ENCODE measurements around the gene DMRTC2. TPM values are rescaled to one million over a fixed set of nuclear protein-coding genes. Genes with fewer than 3 reads are reported as not detected.

Gene DMRTC2
- total RNA-seq, 2 donors from 2014 or later: 9.6 TPM; not detected in 1

DNA sequence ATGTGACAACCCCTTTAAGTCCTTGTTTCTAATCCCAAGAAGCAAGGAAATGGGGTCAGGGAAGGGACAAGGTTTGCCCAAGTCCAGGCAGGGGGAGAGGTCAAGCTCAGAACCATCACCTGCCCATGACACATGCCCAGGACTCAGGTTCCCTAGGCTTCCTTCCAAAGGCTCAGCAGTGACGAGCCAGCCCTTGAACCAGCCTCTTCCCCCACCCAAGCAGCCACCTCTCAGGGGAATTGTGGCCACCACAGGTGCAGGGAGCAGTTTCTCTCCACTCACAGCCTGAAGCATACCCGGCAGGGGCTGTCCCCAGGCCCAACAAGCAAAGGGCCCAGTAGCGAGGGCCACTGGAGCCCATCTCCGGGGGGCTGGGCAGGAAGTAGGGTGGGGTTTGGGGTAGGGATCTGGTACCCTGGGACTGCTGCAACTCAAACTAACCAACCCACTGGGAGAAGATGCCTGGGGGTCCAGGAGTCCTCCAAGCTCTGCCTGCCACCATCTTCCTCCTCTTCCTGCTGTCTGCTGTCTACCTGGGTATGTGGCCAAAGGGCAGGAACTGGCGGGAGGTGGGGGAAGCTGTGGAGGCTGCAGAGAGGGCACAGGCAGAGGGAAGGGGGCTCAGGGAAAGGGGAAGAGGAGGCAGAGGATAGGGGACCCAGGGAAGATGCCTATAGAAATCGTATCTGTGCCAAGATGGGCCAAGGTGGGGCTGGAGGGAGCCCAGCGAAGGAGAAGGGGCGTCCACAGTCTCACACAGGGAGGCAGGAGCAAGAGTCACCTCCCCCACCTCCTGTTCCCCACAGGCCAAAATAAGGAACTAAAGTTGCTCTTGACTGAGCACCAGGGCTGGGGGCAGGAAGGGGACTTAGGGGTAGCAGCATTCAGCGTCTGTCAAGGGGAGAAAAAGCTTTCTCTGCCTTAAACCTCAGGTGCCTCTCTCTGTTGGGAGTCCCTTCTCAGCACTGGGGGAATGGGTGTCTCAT lies 32.3 kb downstream of the DMRTC2 start, which contains the start of gene CD79A:
TSS of gene CD79A (plus strand) at position 433 of the 986 bp plus-strand sequence. CDS start at position 459, 26 bp downstream.
- WGBS: 67% methylated on average over 7 of the region's 9 CpGs
- Histone ChIP-seq H3K36me3 (no peaks in the 10 kb centered on the region), H3K4me3 (no peak within 1 kb of the TSS), H3K4me1 (replicated peaks) (no peaks in the 10 kb centered on the region), H3K27me3 (replicated peaks; ENCODE audit: insufficient read depth) (no peaks in the 10 kb centered on the region), H3K27ac (no peak within 1 kb of the TSS), H3K9me3 (no peaks in the 10 kb centered on the region)
- no peak for DNase-seq (ENCODE audit: low spot score)
- no peak for TF ChIP-seq POLR2A (IDR thresholded peaks at IDR 0.05)
- intact Hi-C loops (cut with DNase I): no loop called here

DNA sequence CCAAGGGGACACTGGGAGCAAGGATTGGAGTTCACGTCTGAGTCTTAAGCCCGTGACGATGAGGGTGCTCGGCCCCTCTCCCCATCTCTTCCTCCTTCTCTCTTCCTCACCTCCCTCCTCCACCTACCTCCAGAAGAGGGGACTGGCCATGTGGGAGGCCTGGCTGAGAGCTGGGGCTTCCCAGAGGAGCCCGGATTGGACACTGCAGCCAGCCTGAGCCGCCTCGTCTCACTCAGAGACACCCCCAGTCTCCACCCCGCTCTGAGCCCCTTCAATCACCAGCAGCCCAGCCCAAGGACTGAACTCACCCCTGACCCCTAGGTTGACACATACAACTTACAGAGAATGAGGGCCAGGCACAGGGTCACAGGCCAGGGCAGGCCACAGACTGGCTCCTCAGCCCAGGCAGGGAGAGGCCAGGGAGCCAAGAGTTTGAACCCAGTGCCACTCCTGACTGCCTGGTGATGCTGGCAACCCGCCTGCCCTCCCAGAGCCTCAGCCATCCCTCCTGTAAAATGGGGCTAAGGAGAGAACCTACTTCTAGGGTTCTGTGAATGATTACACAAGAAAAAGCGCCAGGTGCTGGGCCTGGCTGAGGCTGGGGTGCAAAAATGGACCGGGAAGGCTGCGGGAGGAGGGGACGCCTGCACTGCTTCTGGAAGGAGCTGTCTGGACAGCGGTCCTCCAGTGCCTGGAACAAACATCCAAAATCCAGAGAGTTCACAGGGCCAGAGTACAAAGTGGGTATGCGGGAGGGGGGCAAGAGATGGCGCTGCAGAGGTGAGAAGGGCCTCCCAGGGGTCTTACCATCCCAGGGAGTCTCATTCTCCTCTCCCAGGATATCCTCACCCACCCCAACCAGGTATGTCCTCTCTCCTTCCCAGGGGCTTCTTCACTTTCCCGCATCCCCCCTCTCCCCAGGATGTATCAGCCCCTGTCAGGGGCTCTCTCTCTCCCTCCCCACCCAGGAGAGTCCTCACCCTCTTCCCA lies 33.4 kb downstream of the DMRTC2 start:
- intact Hi-C loops (cut with DNase I): no loop called here
- no peaks in the 10 kb centered on the region for H3K27me3 ChIP-seq (replicated peaks; ENCODE audit: insufficient read depth)
- no peak overlapping the region for H3K27ac ChIP-seq
- TF ChIP-seq, protein P1, sequence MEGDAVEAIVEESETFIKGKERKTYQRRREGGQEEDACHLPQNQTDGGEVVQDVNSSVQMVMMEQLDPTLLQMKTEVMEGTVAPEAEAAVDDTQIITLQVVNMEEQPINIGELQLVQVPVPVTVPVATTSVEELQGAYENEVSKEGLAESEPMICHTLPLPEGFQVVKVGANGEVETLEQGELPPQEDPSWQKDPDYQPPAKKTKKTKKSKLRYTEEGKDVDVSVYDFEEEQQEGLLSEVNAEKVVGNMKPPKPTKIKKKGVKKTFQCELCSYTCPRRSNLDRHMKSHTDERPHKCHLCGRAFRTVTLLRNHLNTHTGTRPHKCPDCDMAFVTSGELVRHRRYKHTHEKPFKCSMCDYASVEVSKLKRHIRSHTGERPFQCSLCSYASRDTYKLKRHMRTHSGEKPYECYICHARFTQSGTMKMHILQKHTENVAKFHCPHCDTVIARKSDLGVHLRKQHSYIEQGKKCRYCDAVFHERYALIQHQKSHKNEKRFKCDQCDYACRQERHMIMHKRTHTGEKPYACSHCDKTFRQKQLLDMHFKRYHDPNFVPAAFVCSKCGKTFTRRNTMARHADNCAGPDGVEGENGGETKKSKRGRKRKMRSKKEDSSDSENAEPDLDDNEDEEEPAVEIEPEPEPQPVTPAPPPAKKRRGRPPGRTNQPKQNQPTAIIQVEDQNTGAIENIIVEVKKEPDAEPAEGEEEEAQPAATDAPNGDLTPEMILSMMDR (IDR thresholded peaks at IDR 0.05): no peak
- TF ChIP-seq POLR2AphosphoS5 (IDR thresholded peaks at IDR 0.05): no peak
- no peak for TF ChIP-seq POLR2A (IDR thresholded peaks at IDR 0.05)
- WGBS: 70% methylated on average over 17 of the region's 17 CpGs
- H3K4me3 ChIP-seq: no peak overlapping the region
- H3K36me3 ChIP-seq: no peaks in the 10 kb centered on the region
- H3K4me1 ChIP-seq (replicated peaks): no peaks in the 10 kb centered on the region
- H3K9me3 ChIP-seq: no peaks in the 10 kb centered on the region
- no peak for DNase-seq (ENCODE audit: low spot score)

DNA sequence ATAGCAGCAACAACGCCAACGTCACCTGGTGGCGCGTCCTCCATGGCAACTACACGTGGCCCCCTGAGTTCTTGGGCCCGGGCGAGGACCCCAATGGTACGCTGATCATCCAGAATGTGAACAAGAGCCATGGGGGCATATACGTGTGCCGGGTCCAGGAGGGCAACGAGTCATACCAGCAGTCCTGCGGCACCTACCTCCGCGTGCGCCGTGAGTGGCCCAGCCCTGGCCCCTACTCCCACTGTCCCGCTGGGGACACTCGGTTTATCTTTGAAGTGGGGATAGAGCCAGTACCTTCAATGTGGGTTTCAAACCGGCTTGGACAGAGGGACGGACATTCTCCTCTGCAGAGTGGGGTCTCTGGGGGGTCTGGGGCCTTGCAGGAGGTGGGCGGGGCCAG lies 34.2 kb downstream of the DMRTC2 start:
- Histone ChIP-seq H3K4me1 (replicated peaks) (no peaks in the 10 kb centered on the region), H3K27ac (no peak overlapping the region), H3K36me3 (no peaks in the 10 kb centered on the region), H3K9me3 (no peaks in the 10 kb centered on the region), H3K27me3 (replicated peaks; ENCODE audit: insufficient read depth) (no peaks in the 10 kb centered on the region), H3K4me3 (no peak overlapping the region)
- no peak for TF ChIP-seq POLR2AphosphoS5 (IDR thresholded peaks at IDR 0.05)
- TF ChIP-seq POLR2A (IDR thresholded peaks at IDR 0.05): no peak
- TF ChIP-seq, protein P1 (IDR thresholded peaks at IDR 0.05): no peak
- 83% methylated on average over 21 of the region's 21 CpGs for WGBS
- no peak for DNase-seq (ENCODE audit: low spot score)
- intact Hi-C loops (cut with DNase I): no loop called here

DNA sequence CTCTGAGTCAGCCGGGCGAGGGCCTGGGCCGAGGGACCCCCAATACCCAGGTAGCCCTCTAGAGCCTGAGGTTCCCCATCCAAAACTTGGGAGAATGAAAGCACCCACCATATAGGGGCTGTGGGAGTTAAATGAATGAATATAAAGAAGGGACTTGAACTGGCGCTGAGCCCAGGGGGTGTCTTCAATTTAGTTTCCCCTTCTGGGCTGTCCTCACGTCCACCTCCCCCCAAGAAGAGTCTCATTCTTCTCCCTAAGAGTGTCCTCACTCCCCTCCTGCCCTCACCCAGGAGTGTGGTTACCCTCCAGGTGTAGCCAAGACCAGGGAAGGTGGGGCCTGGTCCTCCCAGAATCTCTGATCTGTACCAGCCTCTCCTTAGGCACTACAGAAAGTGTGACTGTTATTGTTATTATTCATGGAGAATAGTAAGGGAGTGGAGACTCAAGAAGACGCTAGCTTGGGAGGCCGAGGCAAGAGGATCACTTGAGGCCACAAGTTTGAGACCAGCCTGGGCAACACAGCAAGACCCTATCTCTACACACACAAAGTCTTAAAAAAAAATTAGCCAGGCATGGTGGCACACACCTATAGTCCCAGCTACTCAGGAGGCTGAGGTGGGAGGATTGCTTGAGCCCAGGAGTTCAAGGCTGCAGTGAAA lies 35.0 kb downstream of the DMRTC2 start:
- intact Hi-C loops (cut with DNase I): no loop called here
- Histone ChIP-seq H3K36me3 (no peaks in the 10 kb centered on the region), H3K27ac (no peak overlapping the region), H3K27me3 (replicated peaks; ENCODE audit: insufficient read depth) (no peaks in the 10 kb centered on the region), H3K4me1 (replicated peaks) (peaks cover under 1% of the 10 kb centered on the region), H3K4me3 (no peak overlapping the region), H3K9me3 (no peaks in the 10 kb centered on the region)
- TF ChIP-seq, protein P1 (IDR thresholded peaks at IDR 0.05): no peak
- no peak for TF ChIP-seq POLR2A (IDR thresholded peaks at IDR 0.05)
- no peak for TF ChIP-seq POLR2AphosphoS5 (IDR thresholded peaks at IDR 0.05)
- WGBS: 72% methylated on average over 7 of the region's 7 CpGs
- no peak for DNase-seq (ENCODE audit: low spot score)
